WTC11 (cell line): ENCODE results near the gene STRA8. TPM values are rescaled to one million over a fixed set of nuclear protein-coding genes. Genes with fewer than 3 reads are reported as not detected.

Experiments used
- ATAC-seq: fragments of 200-7000 bp; cut with Tn5 transposase; 2 replicates; pipeline ENCODE4 v1.10.0; 2021; ENCODE audit warnings: mild to moderate bottlenecking, moderate library complexity
- CTCF ChIA-PET: fragments of 300-600 bp; sonication (Branson Sonifier 250); formaldehyde crosslinking; loops from one replicate; lab custom pipeline; 2021; ENCODE audit warnings: antibody characterized with exemption; lab: Charles Lee
- POLR2A ChIA-PET: fragments of 350-600 bp; sonication (Branson Sonifier 250); formaldehyde crosslinking; loops from one replicate; lab custom pipeline; 2021; ENCODE audit warnings: antibody characterized with exemption; lab: Charles Lee
- DNase-seq: peaks from one replicate; pipeline ENCODE4 v3.0.0; 2021; ENCODE audit warnings: low spot score
- H3K27ac Mint-ChIP-seq: 2 replicates; pipeline ENCODE4 v1.8.0; 2021; ENCODE audit warnings: mixed read lengths
- H3K27me3 Mint-ChIP-seq: 2 replicates; pipeline ENCODE4 v1.8.0; 2021; ENCODE audit warnings: low read depth, mild to moderate bottlenecking, moderate library complexity, mixed read lengths
- H3K36me3 Mint-ChIP-seq: 2 replicates; pipeline ENCODE4 v1.8.0; 2021; ENCODE audit warnings: mixed read lengths
- H3K4me1 Mint-ChIP-seq: 2 replicates; pipeline ENCODE4 v1.8.0; 2022; ENCODE audit warnings: mixed read lengths
- H3K4me3 Mint-ChIP-seq: 2 replicates; pipeline ENCODE4 v1.8.0; 2021; ENCODE audit warnings: mild to moderate bottlenecking, moderate library complexity, mixed read lengths
- H3K9me3 Mint-ChIP-seq: 2 replicates; pipeline ENCODE4 v1.8.0; 2021; ENCODE audit warnings: mixed read lengths
- FOXP1 ChIP-seq: sonication (generic); formaldehyde crosslinking; IDR thresholded peaks from 2 replicates; pipeline ENCODE4 v1.8.0; 2022; ENCODE audit warnings: missing genetic modification reagents, mild to moderate bottlenecking, moderate library complexity, borderline replicate concordance
- GTF2I ChIP-seq: fragments of 250-450 bp; sonication (Bioruptor Pico); conservative IDR thresholded peaks from 2 replicates; pipeline ENCODE4 v1.4.0; 2021; ENCODE audit warnings: mild to moderate bottlenecking
- ZNF219 ChIP-seq: sonication (generic); formaldehyde crosslinking; IDR thresholded peaks from 2 replicates; pipeline ENCODE4 v1.8.0; 2023; ENCODE audit warnings: missing genetic modification reagents, mild to moderate bottlenecking, borderline replicate concordance
- total RNA-seq: library from RNA; stranded (reverse); gene quantifications from 3 replicates; pipeline ENCODE4 v1.2.3, GENCODE V29; 2021
- TF ChIP-seq, protein P1 (sequence below): sonication (generic); formaldehyde crosslinking; IDR thresholded peaks from 2 replicates; pipeline ENCODE4 v1.8.0; 2022; ENCODE audit warnings: mild to moderate bottlenecking, missing genetic modification reagents
- TF ChIP-seq, protein P2 (sequence below): sonication (generic); formaldehyde crosslinking; IDR thresholded peaks from 2 replicates; pipeline ENCODE4 v1.8.1; 2022; ENCODE audit warnings: low read depth, missing genetic modification reagents, borderline replicate concordance
- TF ChIP-seq, protein P3 (sequence below): sonication (generic); formaldehyde crosslinking; IDR thresholded peaks from 2 replicates; pipeline ENCODE4 v1.8.1; 2023; ENCODE audit warnings: mild to moderate bottlenecking, missing genetic modification reagents, moderate library complexity
- TF ChIP-seq, protein P4 (sequence below): fragments of 250-450 bp; sonication (Bioruptor Pico); IDR thresholded peaks from 2 replicates; pipeline ENCODE4 v2.1.2; 2022; ENCODE audit warnings: mild to moderate bottlenecking, moderate library complexity
- TF ChIP-seq, protein P5 (sequence below): sonication (generic); formaldehyde crosslinking; IDR thresholded peaks from 2 replicates; pipeline ENCODE4 v1.8.1; 2022; ENCODE audit warnings: missing genetic modification reagents, borderline replicate concordance
- TF ChIP-seq, protein P6 (sequence below): fragments of 250-450 bp; sonication (Bioruptor Pico); IDR thresholded peaks from 2 replicates; pipeline ENCODE4 v1.8.0; 2021; ENCODE audit warnings: mild to moderate bottlenecking
- TF ChIP-seq, protein P7 (sequence below): sonication (generic); formaldehyde crosslinking; IDR thresholded peaks from 2 replicates; pipeline ENCODE4 v1.8.0; 2022; ENCODE audit warnings: mild to moderate bottlenecking, missing genetic modification reagents

STRA8 gene
- total RNA-seq, 1 experiment from 2014 or later, result not detected

DNA sequence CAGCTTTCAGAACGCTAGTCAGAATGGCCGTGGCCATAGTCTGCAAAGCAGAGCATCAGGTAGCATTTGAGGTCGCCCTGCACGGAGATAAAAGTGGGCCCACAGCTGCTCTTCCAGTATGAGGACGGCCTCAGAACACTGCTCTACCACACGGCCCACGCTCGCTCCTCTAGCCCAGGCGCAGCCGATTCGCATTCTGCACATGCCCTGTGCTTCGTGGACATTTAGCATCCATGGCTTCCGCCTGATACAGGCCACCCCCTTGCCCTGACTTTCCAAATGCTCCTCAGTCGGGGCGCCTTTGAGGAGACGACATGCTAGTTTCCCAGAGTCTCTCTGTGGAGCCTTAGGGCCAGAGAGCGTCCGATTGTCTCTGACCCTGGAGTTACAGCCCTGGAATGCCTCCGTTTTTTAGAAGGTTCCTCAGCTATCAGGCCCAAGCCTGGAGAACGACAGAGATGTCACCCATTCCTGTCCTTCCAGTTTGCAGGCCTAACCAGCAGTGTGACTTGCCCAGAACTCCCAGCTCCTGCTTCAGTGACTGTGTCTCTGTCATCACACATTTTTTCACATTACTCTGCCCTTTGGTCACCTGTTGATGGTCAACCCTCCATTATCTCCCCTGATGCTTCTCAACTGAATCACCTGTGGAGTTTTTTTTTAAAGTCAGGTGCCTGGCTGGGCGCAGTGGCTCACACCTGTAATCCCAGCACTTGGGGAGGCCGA, 14.3 kb downstream of the STRA8 start:
- H3K27ac Mint-ChIP-seq, result no peak overlapping the region
- H3K4me3 Mint-ChIP-seq, result no peak overlapping the region
- peaks cover 3% of the 10 kb centered on the region; the same call in 1 of the 2 replicates for H3K4me1 Mint-ChIP-seq
- TF ChIP-seq, protein P1, sequence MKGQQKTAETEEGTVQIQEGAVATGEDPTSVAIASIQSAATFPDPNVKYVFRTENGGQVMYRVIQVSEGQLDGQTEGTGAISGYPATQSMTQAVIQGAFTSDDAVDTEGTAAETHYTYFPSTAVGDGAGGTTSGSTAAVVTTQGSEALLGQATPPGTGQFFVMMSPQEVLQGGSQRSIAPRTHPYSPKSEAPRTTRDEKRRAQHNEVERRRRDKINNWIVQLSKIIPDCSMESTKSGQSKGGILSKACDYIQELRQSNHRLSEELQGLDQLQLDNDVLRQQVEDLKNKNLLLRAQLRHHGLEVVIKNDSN (CRISPR knock-in tag), result no peak
- ATAC-seq (no peak; the same call in 1 of the 2 replicates), DNase-seq (no peak)
- ChIA-PET POLR2A (no interaction called here), CTCF (interaction anchor here (0.9 kb wide), 1 partner anchor 11 kb away, joined by 3 read pairs; no protein-coding TSS in a partner anchor)
- H3K9me3 Mint-ChIP-seq, result peaks cover 10% of the 10 kb centered on the region
- 0 out of 2 replicates have a peak, but pooled peaks cover 5% of the 10 kb centered on the region for H3K36me3 Mint-ChIP-seq
- H3K27me3 Mint-ChIP-seq, result no peaks in the 10 kb centered on the region

DNA sequence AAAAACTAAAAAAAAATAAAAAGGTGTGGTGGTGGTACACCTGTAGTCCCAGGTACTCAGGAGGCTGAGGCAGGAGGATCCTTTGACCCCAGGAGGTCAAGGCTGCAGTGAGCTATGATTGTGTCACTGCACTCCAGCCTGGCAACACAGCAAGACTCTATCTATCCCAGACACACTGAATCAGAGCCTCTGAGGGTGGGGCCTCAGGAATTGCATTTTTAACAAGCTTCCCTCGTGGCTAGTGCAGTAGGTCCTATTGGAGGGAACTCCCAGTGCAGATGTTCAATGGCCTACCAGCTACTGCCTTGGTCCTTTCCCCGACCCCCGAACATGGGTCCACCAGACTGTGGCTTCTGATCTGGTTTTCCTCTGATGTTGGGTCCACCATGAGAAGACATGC, 14.9 kb downstream of the STRA8 start:
- POLR2A ChIA-PET, result no interaction called here
- CTCF ChIA-PET, result no interaction called here
- peaks cover 10% of the 10 kb centered on the region for H3K9me3 Mint-ChIP-seq
- no peak for ATAC-seq
- no peak for DNase-seq
- no peak overlapping the region for H3K4me3 Mint-ChIP-seq
- 0 out of 2 replicates have a peak, but pooled peaks cover 5% of the 10 kb centered on the region for H3K36me3 Mint-ChIP-seq
- H3K27me3 Mint-ChIP-seq, result no peaks in the 10 kb centered on the region
- H3K27ac Mint-ChIP-seq, result no peak overlapping the region
- peaks cover 3% of the 10 kb centered on the region; the same call in 1 of the 2 replicates for H3K4me1 Mint-ChIP-seq
- TF ChIP-seq, protein P2, sequence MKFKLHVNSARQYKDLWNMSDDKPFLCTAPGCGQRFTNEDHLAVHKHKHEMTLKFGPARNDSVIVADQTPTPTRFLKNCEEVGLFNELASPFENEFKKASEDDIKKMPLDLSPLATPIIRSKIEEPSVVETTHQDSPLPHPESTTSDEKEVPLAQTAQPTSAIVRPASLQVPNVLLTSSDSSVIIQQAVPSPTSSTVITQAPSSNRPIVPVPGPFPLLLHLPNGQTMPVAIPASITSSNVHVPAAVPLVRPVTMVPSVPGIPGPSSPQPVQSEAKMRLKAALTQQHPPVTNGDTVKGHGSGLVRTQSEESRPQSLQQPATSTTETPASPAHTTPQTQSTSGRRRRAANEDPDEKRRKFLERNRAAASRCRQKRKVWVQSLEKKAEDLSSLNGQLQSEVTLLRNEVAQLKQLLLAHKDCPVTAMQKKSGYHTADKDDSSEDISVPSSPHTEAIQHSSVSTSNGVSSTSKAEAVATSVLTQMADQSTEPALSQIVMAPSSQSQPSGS (CRISPR knock-in tag), result no peak
- TF ChIP-seq, protein P3, sequence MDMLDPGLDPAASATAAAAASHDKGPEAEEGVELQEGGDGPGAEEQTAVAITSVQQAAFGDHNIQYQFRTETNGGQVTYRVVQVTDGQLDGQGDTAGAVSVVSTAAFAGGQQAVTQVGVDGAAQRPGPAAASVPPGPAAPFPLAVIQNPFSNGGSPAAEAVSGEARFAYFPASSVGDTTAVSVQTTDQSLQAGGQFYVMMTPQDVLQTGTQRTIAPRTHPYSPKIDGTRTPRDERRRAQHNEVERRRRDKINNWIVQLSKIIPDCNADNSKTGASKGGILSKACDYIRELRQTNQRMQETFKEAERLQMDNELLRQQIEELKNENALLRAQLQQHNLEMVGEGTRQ (CRISPR knock-in tag), result no peak
- TF ChIP-seq, protein P4, sequence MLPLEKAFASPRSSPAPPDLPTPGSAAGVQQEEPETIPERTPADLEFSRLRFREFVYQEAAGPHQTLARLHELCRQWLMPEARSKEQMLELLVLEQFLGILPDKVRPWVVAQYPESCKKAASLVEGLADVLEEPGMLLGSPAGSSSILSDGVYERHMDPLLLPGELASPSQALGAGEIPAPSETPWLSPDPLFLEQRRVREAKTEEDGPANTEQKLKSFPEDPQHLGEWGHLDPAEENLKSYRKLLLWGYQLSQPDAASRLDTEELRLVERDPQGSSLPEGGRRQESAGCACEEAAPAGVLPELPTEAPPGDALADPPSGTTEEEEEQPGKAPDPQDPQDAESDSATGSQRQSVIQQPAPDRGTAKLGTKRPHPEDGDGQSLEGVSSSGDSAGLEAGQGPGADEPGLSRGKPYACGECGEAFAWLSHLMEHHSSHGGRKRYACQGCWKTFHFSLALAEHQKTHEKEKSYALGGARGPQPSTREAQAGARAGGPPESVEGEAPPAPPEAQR, result no peak
- TF ChIP-seq, protein P5, sequence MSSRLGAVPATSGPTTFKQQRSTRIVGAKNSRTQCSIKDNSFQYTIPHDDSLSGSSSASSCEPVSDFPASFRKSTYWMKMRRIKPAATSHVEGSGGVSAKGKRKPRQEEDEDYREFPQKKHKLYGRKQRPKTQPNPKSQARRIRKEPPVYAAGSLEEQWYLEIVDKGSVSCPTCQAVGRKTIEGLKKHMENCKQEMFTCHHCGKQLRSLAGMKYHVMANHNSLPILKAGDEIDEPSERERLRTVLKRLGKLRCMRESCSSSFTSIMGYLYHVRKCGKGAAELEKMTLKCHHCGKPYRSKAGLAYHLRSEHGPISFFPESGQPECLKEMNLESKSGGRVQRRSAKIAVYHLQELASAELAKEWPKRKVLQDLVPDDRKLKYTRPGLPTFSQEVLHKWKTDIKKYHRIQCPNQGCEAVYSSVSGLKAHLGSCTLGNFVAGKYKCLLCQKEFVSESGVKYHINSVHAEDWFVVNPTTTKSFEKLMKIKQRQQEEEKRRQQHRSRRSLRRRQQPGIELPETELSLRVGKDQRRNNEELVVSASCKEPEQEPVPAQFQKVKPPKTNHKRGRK, result no peak
- TF ChIP-seq ZNF219 (CRISPR knock-in tag), result no peak
- no peak for TF ChIP-seq GTF2I (CRISPR knock-in tag)
- no peak for TF ChIP-seq FOXP1 (CRISPR knock-in tag)
- TF ChIP-seq, protein P6, sequence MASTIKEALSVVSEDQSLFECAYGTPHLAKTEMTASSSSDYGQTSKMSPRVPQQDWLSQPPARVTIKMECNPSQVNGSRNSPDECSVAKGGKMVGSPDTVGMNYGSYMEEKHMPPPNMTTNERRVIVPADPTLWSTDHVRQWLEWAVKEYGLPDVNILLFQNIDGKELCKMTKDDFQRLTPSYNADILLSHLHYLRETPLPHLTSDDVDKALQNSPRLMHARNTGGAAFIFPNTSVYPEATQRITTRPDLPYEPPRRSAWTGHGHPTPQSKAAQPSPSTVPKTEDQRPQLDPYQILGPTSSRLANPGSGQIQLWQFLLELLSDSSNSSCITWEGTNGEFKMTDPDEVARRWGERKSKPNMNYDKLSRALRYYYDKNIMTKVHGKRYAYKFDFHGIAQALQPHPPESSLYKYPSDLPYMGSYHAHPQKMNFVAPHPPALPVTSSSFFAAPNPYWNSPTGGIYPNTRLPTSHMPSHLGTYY (CRISPR knock-in tag), result no peak
- TF ChIP-seq, protein P7, sequence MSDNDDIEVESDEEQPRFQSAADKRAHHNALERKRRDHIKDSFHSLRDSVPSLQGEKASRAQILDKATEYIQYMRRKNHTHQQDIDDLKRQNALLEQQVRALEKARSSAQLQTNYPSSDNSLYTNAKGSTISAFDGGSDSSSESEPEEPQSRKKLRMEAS (CRISPR knock-in tag), result no peak
